ENCODE results near the gene XXYLT1.

Gene XXYLT1

GRCh38 chr3:195105389-195105788, 165.6 kb downstream of the XXYLT1 start:
- Histone ChIP-seq H3K27ac (no peak overlapping the region), H3K4me3 (ENCODE audit: low read depth, low read length) (no peak overlapping the region), H3K9me3 (ENCODE audit: severe bottlenecking) (no peaks in the 10 kb centered on the region), H3K27me3 (ENCODE audit: insufficient read depth, low read depth, severe bottlenecking) (no peaks in the 10 kb centered on the region), H3K36me3 (no peaks in the 10 kb centered on the region)
- TF ChIP-seq, protein P1, sequence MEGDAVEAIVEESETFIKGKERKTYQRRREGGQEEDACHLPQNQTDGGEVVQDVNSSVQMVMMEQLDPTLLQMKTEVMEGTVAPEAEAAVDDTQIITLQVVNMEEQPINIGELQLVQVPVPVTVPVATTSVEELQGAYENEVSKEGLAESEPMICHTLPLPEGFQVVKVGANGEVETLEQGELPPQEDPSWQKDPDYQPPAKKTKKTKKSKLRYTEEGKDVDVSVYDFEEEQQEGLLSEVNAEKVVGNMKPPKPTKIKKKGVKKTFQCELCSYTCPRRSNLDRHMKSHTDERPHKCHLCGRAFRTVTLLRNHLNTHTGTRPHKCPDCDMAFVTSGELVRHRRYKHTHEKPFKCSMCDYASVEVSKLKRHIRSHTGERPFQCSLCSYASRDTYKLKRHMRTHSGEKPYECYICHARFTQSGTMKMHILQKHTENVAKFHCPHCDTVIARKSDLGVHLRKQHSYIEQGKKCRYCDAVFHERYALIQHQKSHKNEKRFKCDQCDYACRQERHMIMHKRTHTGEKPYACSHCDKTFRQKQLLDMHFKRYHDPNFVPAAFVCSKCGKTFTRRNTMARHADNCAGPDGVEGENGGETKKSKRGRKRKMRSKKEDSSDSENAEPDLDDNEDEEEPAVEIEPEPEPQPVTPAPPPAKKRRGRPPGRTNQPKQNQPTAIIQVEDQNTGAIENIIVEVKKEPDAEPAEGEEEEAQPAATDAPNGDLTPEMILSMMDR (IDR thresholded peaks at IDR 0.05; ENCODE audit: low read depth, low read length): no peak
- DNase-seq: no peak

GRCh38 chr3:195104340-195104739, 166.6 kb downstream of the XXYLT1 start:
- Histone ChIP-seq H3K9me3 (ENCODE audit: severe bottlenecking) (no peaks in the 10 kb centered on the region), H3K36me3 (no peaks in the 10 kb centered on the region), H3K27me3 (ENCODE audit: insufficient read depth, low read depth, severe bottlenecking) (no peaks in the 10 kb centered on the region), H3K4me3 (ENCODE audit: low read depth, low read length) (no peak overlapping the region), H3K27ac (no peak overlapping the region)
- no peak for DNase-seq
- TF ChIP-seq, protein P1 (IDR thresholded peaks at IDR 0.05; ENCODE audit: low read depth, low read length): no peak

DNA sequence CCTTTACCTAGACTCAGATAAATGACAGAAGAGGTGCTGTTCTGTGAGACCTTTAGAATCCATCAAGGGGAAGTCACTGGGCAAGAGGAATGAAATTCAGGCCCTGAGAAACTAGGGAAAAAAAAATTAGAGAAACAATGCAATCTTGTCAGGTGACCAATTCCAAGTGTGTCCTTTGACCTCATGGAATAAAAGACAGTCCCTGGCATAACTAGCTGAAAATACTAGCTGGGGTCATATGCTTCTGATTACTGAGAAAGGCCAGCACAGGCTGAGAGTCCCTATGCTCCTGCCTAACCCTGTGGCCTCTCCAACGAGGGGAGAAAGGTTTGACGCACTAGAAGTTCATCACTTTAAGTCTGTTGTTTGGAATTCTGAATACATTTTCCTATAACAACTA, 167.3 kb downstream of the XXYLT1 start:
- no peaks in the 10 kb centered on the region for H3K9me3 ChIP-seq (ENCODE audit: severe bottlenecking)
- no peak for DNase-seq
- TF ChIP-seq, protein P1 (IDR thresholded peaks at IDR 0.05; ENCODE audit: low read depth, low read length): no peak
- no peak overlapping the region for H3K4me3 ChIP-seq (ENCODE audit: low read depth, low read length)
- H3K36me3 ChIP-seq: no peaks in the 10 kb centered on the region
- no peaks in the 10 kb centered on the region for H3K27me3 ChIP-seq (ENCODE audit: insufficient read depth, low read depth, severe bottlenecking)
- no peak overlapping the region for H3K27ac ChIP-seq

- H3K27ac ChIP-seq: no peak overlapping the region
- no peaks in the 10 kb centered on the region for H3K27me3 ChIP-seq (ENCODE audit: insufficient read depth, low read depth, severe bottlenecking)
- TF ChIP-seq, protein P1 (IDR thresholded peaks at IDR 0.05; ENCODE audit: low read depth, low read length): no peak
- DNase-seq: no peak
- no peak overlapping the region for H3K4me3 ChIP-seq (ENCODE audit: low read depth, low read length)
- H3K36me3 ChIP-seq: no peaks in the 10 kb centered on the region
- no peaks in the 10 kb centered on the region for H3K9me3 ChIP-seq (ENCODE audit: severe bottlenecking)
These were observed 168.1 kb downstream of the XXYLT1 start for GRCh38 chr3:195102609-195103467.

DNA sequence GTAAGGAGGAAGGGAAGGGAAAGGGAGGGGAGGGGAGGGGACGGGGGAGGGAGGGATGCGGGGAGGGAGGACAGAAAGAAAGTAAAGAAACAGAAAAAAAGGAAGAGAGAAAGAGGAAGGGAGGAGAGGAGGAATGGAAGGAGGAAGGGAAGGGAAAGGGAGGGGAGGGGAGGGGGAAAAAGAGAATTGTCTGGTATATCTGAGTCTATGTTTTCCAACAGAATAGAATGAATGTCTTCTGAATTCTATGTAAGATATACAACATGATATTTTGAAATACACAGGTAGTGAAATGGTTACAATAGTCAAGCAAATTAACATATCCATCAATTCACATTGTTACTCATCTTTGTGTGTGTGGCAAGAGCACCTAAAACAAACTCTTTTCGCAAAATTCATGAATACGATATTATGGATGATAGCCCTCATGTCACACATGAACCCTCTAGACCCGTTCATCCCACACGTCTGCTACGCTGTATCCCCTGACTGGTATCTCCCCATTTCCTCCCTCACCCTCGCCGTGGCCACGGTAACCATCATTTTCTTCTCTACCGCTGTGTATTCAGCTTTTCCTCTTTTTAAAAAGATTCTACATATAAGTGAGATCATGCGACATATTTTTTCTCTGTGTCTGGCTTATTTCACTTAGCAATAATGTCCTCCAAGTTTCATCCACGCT, 168.9 kb downstream of the XXYLT1 start:
- TF ChIP-seq, protein P1 (IDR thresholded peaks at IDR 0.05; ENCODE audit: low read depth, low read length): no peak
- no peak overlapping the region for H3K4me3 ChIP-seq (ENCODE audit: low read depth, low read length)
- H3K27me3 ChIP-seq (ENCODE audit: insufficient read depth, low read depth, severe bottlenecking): no peaks in the 10 kb centered on the region
- H3K36me3 ChIP-seq: no peaks in the 10 kb centered on the region
- DNase-seq: no peak
- H3K27ac ChIP-seq: no peak overlapping the region
- H3K9me3 ChIP-seq (ENCODE audit: severe bottlenecking): no peaks in the 10 kb centered on the region
